BJ (cell line): ENCODE results near the gene ZNF496. TPM values are rescaled to one million over a fixed set of nuclear protein-coding genes. Genes with fewer than 3 reads are reported as not detected.

Source experiments
- CTCF ChIA-PET: fragments of 350-600 bp; formaldehyde crosslinking; extraction: SDS; loops from one replicate; lab custom pipeline; 2021; ENCODE audit warnings: antibody characterized with exemption, inconsistent platforms; lab: Yijun Ruan, JAX
- POLR2A ChIA-PET: fragments of 300-600 bp; sonication (Branson Sonifier 250); formaldehyde crosslinking; extraction: SDS; loops from one replicate; lab custom pipeline; 2021; ENCODE audit warnings: antibody characterized with exemption; lab: Charles Lee
- DNase-seq: peaks from one replicate; pipeline ENCODE4 v3.0.0-alpha.2; 2011; ENCODE audit warnings: low read depth
- H3K27me3 ChIP-seq: 2 replicates; pipeline ENCODE4 v1.6.0; 2011; ENCODE audit warnings: low read length; ENCODE audit not compliant: control insufficient read depth, insufficient read depth
- H3K36me3 ChIP-seq: 2 replicates; pipeline ENCODE4 v1.5.1; 2011; ENCODE audit warnings: low read length; ENCODE audit not compliant: control insufficient read depth, insufficient read depth
- H3K4me3 ChIP-seq: 2 replicates; pipeline ENCODE4 v1.5.1; 2011; ENCODE audit warnings: low read depth, mild to moderate bottlenecking, control low read depth, low read length
- polyA plus RNA-seq: library from polyadenylated mRNA; depleted of rRNA; stranded (reverse); fragments of >200 nt; gene quantifications from 2 replicates; pipeline ENCODE4 v1.2.3, GENCODE V29; 2011
- TF ChIP-seq, protein P1 (sequence below): IDR thresholded peaks from 2 replicates; pipeline ENCODE4 v1.5.1; 2011; ENCODE audit warnings: low read depth, mild to moderate bottlenecking, control low read depth, inconsistent platforms, low read length, moderate library complexity; ENCODE audit not compliant: insufficient read depth

The ZNF496 gene
- polyA plus RNA-seq, 1 experiment: 17.8 TPM

DNA sequence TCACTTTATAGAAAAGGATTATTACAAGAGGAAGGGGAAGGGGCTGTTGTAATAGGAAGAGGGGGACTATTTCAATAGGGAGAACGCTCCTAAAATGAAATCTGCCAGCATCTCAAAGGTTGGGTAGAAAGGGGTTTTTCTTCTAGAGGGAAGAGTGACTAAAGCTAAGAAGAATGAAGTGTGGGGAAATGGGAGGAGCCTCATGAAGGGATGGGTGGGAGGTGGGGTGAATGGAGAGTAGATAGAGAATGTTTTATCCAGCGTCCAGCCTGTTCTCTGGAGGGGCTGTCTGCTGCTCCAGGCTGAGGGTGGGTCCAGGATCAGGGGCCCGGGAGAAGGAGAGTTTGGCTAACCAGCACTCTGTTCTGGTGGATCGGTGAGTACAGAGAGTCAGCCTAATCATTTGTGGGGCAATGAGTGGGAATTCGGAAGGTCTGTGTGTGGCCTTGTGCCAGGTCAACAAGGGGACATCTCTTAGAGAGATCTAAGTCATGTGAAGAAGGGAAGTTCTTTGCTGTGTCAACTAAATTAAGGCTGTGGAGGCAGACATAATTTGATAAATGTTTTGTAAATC is 50.6 kb downstream of the ZNF496 start:
- no peak overlapping the region for H3K4me3 ChIP-seq
- TF ChIP-seq, protein P1, sequence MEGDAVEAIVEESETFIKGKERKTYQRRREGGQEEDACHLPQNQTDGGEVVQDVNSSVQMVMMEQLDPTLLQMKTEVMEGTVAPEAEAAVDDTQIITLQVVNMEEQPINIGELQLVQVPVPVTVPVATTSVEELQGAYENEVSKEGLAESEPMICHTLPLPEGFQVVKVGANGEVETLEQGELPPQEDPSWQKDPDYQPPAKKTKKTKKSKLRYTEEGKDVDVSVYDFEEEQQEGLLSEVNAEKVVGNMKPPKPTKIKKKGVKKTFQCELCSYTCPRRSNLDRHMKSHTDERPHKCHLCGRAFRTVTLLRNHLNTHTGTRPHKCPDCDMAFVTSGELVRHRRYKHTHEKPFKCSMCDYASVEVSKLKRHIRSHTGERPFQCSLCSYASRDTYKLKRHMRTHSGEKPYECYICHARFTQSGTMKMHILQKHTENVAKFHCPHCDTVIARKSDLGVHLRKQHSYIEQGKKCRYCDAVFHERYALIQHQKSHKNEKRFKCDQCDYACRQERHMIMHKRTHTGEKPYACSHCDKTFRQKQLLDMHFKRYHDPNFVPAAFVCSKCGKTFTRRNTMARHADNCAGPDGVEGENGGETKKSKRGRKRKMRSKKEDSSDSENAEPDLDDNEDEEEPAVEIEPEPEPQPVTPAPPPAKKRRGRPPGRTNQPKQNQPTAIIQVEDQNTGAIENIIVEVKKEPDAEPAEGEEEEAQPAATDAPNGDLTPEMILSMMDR: no peak
- no peaks in the 10 kb centered on the region for H3K27me3 ChIP-seq
- CTCF ChIA-PET: no interaction called here
- POLR2A ChIA-PET: no interaction called here
- DNase-seq: no peak
- no peaks in the 10 kb centered on the region for H3K36me3 ChIP-seq

DNA sequence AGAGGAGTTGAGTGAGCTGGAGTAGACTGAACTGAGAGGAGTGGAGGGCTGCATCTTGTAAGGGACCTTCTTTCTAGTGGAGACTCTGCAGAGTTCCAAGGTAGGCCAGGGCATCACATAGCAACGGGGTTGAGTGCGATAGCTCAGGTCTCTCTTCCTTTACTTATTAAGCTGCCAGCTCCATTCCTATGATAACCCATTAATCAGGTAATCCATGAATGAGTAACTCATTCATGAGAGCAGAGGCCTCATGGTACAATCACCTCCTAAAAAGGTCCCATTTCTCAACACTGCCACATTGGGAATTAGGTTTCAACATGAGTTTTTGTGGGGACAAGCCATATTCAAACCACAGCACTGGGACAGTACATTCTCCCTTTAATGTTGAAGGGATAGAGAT is 54.5 kb downstream of the ZNF496 start:
- H3K27me3 ChIP-seq: no peaks in the 10 kb centered on the region

DNA sequence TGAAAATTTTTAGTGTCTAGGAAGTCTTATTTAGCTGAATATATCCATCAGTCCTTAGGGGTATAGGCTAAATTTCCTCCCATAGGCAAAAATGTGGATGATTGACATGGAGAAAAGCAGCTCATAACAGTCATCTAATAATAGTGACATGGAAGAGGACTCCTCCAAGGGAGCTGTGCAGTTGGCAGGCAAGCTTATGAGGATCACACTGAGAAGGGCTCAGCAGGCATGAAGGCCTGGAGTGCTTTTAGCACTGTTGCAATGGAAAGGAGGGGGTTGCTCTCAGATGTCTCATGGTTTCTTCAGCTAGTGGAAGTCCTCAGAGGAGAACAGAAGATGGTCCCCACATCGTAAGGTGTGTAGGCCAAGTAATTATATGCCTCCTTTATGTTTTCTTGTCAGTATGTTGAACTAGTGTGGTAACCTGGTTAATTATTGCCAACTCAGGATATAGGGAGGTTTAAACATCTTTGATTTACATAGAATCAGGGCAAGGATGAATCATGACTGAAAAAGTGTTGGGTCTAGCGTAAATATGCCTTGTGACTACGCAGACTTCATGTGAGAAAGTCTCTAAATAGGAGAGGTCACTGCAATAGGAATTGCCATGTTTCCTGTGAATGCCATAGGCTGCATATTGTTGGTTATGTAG is 56.9 kb downstream of the ZNF496 start:
- H3K27me3 ChIP-seq: no peaks in the 10 kb centered on the region
- ChIA-PET POLR2A (no interaction called here), CTCF (interaction anchor here (1.6 kb wide), 1 partner anchor 98 kb away, joined by 3 read pairs; no protein-coding TSS in a partner anchor)
- TF ChIP-seq, protein P1: no peak
- no peak overlapping the region for H3K4me3 ChIP-seq
- no peak for DNase-seq
- H3K36me3 ChIP-seq: no peaks in the 10 kb centered on the region

More for the DNA sequence above, 54.5 kb downstream of the ZNF496 start:
- ChIA-PET CTCF (no interaction called here), POLR2A (no interaction called here)
- TF ChIP-seq, protein P1: no peak
- Histone ChIP-seq H3K4me3 (no peak overlapping the region), H3K36me3 (no peaks in the 10 kb centered on the region)
- DNase-seq: no peak

DNA sequence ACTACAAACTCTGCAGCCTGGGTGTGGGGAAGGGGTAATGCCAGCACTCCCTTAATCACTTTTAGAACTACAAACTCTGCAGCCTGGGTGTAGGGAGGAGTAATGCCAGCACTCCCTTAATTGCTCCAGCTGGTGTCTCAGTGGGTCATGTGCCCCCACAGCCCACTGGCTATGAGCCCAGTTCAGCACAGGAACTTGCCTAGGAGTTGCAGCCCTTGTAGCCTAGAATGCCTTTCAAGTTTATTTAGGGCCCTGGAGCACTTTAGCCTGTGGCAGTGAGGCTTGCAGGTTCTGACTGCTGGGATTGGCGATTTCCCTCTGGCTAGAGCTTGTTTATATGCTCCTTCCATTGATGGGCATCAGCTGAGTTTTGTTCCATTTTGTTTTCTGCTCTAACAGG is 58.7 kb downstream of the ZNF496 start:
- TF ChIP-seq, protein P1: no peak
- H3K27me3 ChIP-seq: no peaks in the 10 kb centered on the region
- H3K36me3 ChIP-seq: no peaks in the 10 kb centered on the region
- no peak for DNase-seq
- ChIA-PET POLR2A (no interaction called here), CTCF (no interaction called here)
- no peak overlapping the region for H3K4me3 ChIP-seq

DNA sequence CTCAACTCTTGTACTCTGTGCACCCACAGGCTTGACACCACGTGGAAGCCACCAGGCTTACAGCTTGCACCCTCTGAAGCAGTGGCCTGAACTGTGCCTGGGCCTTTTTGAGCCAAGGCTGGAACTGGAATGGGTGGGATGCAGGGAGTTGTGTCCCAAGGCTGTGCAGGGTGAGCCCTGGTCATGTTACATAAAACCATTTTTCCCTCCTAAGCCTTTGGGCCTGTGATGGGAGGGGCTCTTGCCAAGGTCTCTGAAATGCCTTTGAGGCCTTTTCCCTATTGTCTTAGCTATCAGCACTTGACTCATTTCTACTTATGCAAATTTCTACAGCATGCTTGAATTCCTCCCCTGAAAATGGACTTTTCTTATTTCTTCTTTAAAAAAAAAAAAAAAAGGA is 61.7 kb downstream of the ZNF496 start:
- Histone ChIP-seq H3K27me3 (no peaks in the 10 kb centered on the region), H3K4me3 (no peak overlapping the region), H3K36me3 (no peaks in the 10 kb centered on the region)
- TF ChIP-seq, protein P1: no peak
- DNase-seq: no peak
- ChIA-PET POLR2A (no interaction called here), CTCF (no interaction called here)
